MCF 10A (cell line): ENCODE data around the gene NKX2-2. TPM values are rescaled to one million over a fixed set of nuclear protein-coding genes. Genes with fewer than 3 reads are reported as not detected.

Experiments
- BruUV-seq: library from RNA; stranded (reverse); fragments of 400-500 nt; replicated peaks from 2 replicates; lab custom pipeline; 2021; lab: Mats Ljungman, UMichigan
- CTCF ChIA-PET: fragments of 300-600 bp; sonication (Branson Sonifier 250); formaldehyde crosslinking; extraction: SDS; loops from one replicate; lab custom pipeline; 2021; ENCODE audit warnings: antibody characterized with exemption, inconsistent platforms; lab: Yijun Ruan, JAX
- POLR2A ChIA-PET: fragments of 300-600, 350-650 bp; sonication (Branson Sonifier 250); formaldehyde crosslinking; extraction: SDS; loops from one replicate; lab custom pipeline; 2020; ENCODE audit warnings: antibody characterized with exemption, inconsistent platforms; lab: Yijun Ruan, JAX
- DNase-seq: peaks from one replicate; pipeline ENCODE4 v3.0.0-alpha.2; 2018; ENCODE audit not compliant: unreplicated experiment
- H3K27ac Mint-ChIP-seq: one replicate; pipeline ENCODE4 v1.8.0; 2022; ENCODE audit warnings: mild to moderate bottlenecking, low read depth, mixed read lengths; ENCODE audit not compliant: unreplicated experiment
- H3K27me3 Mint-ChIP-seq: one replicate; pipeline ENCODE4 v1.8.0; 2022; ENCODE audit warnings: mixed read lengths; ENCODE audit not compliant: insufficient read depth, unreplicated experiment
- H3K36me3 Mint-ChIP-seq: one replicate; pipeline ENCODE4 v1.8.0; 2022; ENCODE audit warnings: mild to moderate bottlenecking, moderate library complexity, mixed read lengths; ENCODE audit not compliant: insufficient read depth, unreplicated experiment
- H3K4me1 Mint-ChIP-seq: one replicate; pipeline ENCODE4 v1.8.0; 2022; ENCODE audit warnings: mixed read lengths; ENCODE audit not compliant: insufficient read depth, unreplicated experiment
- H3K4me3 Mint-ChIP-seq: one replicate; pipeline ENCODE4 v1.8.0; 2022; ENCODE audit warnings: mild to moderate bottlenecking, moderate library complexity, mixed read lengths; ENCODE audit not compliant: unreplicated experiment
- H3K9me3 Mint-ChIP-seq: one replicate; pipeline ENCODE4 v1.8.0; 2022; ENCODE audit warnings: mixed read lengths; ENCODE audit not compliant: unreplicated experiment
- intact Hi-C: fragments of 100-400 bp; cut with micrococcal nuclease; formaldehyde crosslinking; loops from 2 replicates; pipeline ENCODE4 v1.14.1; 2022
- total RNA-seq: library from RNA; stranded (reverse); gene quantifications from 2 replicates; pipeline ENCODE4 v1.2.3, GENCODE V29; 2022
- TF ChIP-seq, protein P1 (sequence below): fragments of 200-600 bp; IDR thresholded peaks from one replicate; pipeline ENCODE4 v1.8.0; 2022; ENCODE audit warnings: antibody characterized with exemption, mild to moderate bottlenecking; ENCODE audit not compliant: unreplicated experiment

NKX2-2 gene
- total RNA-seq, 1 experiment from 2014 or later = not detected

DNA sequence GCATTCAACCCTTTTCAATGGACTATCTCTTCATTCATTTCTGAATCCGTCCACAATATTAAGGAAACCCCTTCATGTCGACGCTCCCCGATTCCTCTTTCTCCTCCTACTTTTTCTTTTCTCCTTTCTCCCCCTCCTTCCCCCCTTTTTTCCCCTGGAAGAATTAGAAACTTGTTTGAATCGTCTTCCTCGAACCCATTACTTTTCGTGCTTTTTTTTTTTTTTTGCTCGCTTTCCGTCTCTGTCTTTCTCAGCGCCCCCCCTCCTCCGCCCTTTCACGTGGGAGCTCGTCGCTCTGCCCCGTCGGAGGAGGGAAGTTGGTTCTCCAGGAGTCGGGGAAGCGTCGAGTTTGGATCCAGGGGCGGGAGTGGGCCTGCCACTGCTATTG lies 2.3 kb upstream of the NKX2-2 start:
- Mint-ChIP-seq H3K27ac (no peak overlapping the region), H3K4me3 (no peak overlapping the region), H3K36me3 (no peaks in the 10 kb centered on the region), H3K4me1 (peaks cover 5% of the 10 kb centered on the region), H3K27me3 (peaks cover 57% of the 10 kb centered on the region), H3K9me3 (no peaks in the 10 kb centered on the region)
- ChIA-PET POLR2A (no interaction called here), CTCF (interaction anchor here (0.6 to 1.7 kb wide), 7 partner anchors 11 to 903 kb away, joined by 3 to 7 read pairs (median 4); no protein-coding TSS in a partner anchor)
- intact Hi-C loops = no loop called here
- TF ChIP-seq, protein P1, sequence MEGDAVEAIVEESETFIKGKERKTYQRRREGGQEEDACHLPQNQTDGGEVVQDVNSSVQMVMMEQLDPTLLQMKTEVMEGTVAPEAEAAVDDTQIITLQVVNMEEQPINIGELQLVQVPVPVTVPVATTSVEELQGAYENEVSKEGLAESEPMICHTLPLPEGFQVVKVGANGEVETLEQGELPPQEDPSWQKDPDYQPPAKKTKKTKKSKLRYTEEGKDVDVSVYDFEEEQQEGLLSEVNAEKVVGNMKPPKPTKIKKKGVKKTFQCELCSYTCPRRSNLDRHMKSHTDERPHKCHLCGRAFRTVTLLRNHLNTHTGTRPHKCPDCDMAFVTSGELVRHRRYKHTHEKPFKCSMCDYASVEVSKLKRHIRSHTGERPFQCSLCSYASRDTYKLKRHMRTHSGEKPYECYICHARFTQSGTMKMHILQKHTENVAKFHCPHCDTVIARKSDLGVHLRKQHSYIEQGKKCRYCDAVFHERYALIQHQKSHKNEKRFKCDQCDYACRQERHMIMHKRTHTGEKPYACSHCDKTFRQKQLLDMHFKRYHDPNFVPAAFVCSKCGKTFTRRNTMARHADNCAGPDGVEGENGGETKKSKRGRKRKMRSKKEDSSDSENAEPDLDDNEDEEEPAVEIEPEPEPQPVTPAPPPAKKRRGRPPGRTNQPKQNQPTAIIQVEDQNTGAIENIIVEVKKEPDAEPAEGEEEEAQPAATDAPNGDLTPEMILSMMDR = no peak
- no TSS peak for BruUV-seq
- no peak for DNase-seq

DNA sequence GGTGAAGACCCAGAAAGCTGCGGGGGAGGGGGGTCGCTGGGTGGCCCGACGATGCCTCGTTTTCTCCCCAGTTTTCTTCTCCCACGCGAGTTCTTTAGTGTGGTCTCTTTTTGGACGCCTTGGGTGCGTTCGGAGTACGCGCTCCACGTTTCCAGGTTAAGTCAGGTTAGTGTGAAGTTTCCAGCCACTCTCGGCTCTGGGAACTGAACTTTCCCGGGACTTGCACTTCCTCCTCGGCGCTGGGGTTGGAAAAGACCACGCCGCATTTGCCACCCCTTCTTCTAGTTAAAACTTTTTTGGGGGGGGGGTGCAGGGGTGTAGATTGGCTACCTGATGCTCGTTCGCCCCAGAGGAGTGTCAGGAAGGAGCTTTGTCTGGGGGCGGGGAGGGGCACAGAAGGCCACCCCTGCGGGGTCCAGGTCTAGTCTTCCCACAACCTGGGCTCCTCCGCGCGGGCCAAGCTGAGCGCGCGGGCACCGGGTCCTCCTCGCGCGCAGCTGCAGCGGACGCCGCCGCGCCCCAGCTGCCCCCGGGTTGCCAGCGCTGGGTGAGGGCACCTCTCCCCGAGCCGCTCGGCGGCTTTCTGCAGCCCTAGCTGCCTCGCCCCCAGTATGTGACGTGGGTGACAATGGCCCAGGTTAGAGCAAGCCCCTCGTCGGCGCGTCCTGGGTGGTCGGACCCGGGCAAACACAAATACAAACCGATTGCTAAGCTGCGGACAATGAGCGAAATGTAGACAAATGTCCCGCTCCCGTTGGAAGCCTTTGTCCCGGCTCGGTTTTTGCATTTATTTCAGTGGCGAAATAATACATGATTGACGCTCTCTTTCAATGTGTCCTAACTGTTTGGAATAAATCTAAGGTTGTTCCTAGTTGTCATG lies 1.7 kb upstream of the NKX2-2 start:
- H3K27me3 Mint-ChIP-seq = peaks cover 51% of the 10 kb centered on the region
- H3K4me3 Mint-ChIP-seq = no peak overlapping the region
- BruUV-seq = no TSS peak

DNA sequence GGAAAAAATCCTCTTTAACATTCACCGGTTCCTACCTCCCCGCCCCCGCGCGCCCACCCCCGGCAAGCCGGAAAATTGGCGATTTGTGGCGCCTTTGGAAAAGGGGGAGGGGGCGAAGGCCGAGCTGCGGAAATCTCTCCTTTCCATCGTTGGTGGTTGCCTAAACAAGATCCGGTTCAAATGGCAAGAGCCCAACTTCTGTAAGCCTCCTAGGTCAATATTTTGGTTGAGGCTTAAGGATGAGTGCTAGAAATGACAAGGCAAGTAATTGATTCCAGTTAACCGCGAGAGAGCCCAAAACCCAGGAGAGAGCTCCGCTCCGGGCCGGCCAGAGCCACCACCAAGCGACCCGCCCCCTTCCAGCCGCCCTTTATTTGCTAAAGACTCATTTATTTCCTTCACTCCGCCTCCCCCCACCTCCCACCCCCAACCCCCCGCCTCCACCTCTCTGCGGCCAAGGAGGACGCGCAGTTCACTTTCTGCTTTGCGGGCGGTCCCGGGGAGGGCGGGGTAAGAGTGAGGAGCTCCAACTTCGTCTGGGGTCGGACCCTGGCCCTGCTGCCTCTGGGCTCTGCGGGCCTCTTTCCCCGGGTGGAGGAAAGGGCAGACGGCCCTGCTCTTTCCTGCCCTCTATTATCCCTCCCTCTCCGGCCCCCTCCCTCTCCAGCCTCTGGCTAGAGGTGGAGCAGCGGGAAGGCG lies 838 bp upstream of the NKX2-2 start:
- DNase-seq = no peak
- Mint-ChIP-seq H3K27me3 (peaks cover 43% of the 10 kb centered on the region), H3K4me3 (no peak overlapping the region), H3K36me3 (no peaks in the 10 kb centered on the region), H3K4me1 (peaks cover 5% of the 10 kb centered on the region), H3K27ac (no peak overlapping the region), H3K9me3 (no peaks in the 10 kb centered on the region)
- TF ChIP-seq, protein P1 = no peak
- ChIA-PET POLR2A (no interaction called here), CTCF (interaction anchor here (0.6 to 2.6 kb wide), 6 partner anchors 8 to 118 kb away, joined by 3 to 6 read pairs (median 4); no protein-coding TSS in a partner anchor)
- intact Hi-C loops = no loop called here
- no TSS peak for BruUV-seq

More for the DNA sequence above, 1.7 kb upstream of the NKX2-2 start:
- TF ChIP-seq, protein P1 = no peak
- POLR2A ChIA-PET = no interaction called here
- peaks cover 5% of the 10 kb centered on the region for H3K4me1 Mint-ChIP-seq
- CTCF ChIA-PET = interaction anchor here (0.6 to 1.7 kb wide), 10 partner anchors 8 to 874 kb away, joined by 3 to 7 read pairs (median 3); no protein-coding TSS in a partner anchor
- intact Hi-C loops = no loop called here
- H3K36me3 Mint-ChIP-seq = no peaks in the 10 kb centered on the region
- DNase-seq = no peak
- H3K9me3 Mint-ChIP-seq = no peaks in the 10 kb centered on the region
- H3K27ac Mint-ChIP-seq = no peak overlapping the region

DNA sequence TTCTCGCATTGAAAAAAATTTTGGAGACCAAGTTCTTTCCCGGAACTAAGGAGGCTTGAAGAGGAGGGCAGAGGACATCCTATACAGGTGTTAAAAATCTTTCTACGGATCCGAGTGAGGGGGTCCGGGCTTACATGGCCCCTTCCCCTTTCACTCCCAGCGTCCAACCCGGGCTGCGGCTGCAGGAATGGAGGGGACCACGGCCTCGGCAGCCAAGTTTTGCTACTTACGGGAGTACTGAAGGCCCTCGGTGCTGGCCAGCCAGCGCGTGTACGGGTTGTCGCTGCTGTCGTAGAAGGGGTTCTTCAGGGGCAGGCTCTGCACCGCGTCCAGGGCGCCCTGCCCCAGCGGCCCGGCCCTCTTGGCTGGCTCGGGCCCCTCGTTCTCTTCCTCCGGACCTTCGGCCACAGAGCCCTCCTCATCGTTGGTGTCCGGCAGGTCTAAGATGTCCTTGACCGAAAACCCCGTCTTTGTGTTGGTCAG lies 642 bp downstream of the NKX2-2 start:
- no peak overlapping the region for H3K4me3 Mint-ChIP-seq
- H3K27ac Mint-ChIP-seq = no peak overlapping the region
- CTCF ChIA-PET = interaction anchor here (1.2 to 2.6 kb wide), 3 partner anchors 8 to 652 kb away, joined by 4 to 10 read pairs (median 6); no protein-coding TSS in a partner anchor
- no TSS peak for BruUV-seq
- no peaks in the 10 kb centered on the region for H3K9me3 Mint-ChIP-seq
- peaks cover 33% of the 10 kb centered on the region for H3K27me3 Mint-ChIP-seq
- POLR2A ChIA-PET = no interaction called here
- H3K4me1 Mint-ChIP-seq = peaks cover 5% of the 10 kb centered on the region
- intact Hi-C loops = no loop called here
- H3K36me3 Mint-ChIP-seq = no peaks in the 10 kb centered on the region
- TF ChIP-seq, protein P1 = no peak
- no peak for DNase-seq
